Measurements from ENCODE around the gene C19orf47.

GRCh38 chr19:40393894-40394815, 46.0 kb upstream of the C19orf47 start:
- no peak for TF ChIP-seq RAD21 (conservative IDR thresholded peaks at IDR 0.05)
- TF ChIP-seq CTCF (IDR thresholded peaks at IDR 0.05; ENCODE audit: poor library complexity, severe bottlenecking), result no peak
- TF ChIP-seq POLR2AphosphoS5 (IDR thresholded peaks at IDR 0.05), result no peak
- TF ChIP-seq TAF1 (IDR thresholded peaks at IDR 0.05; ENCODE audit: low read depth), result no peak
- no peak for TF ChIP-seq REST (IDR thresholded peaks at IDR 0.05; ENCODE audit: borderline replicate concordance)
- no peak for TF ChIP-seq EZH2 (IDR thresholded peaks at IDR 0.05; ENCODE audit: borderline replicate concordance, insufficient read depth, low read length, poor library complexity, severe bottlenecking)
- TF ChIP-seq EP300 (conservative IDR thresholded peaks at IDR 0.05; ENCODE audit: poor library complexity, severe bottlenecking), result no peak
- TF ChIP-seq MXI1 (conservative IDR thresholded peaks at IDR 0.05; ENCODE audit: poor library complexity, severe bottlenecking), result no peak

All from neural cell (in vitro differentiated cells).